SK-N-MC (cell line): Measurements from ENCODE around the gene WBP1.

Source experiments
- EZH2 ChIP-seq: fragments of 200-600 bp; sonication (generic); IDR thresholded peaks from one replicate; pipeline ENCODE4 v1.6.1; 2017; ENCODE audit warnings: antibody characterized with exemption
- FOXP2 ChIP-seq: optimal IDR thresholded peaks from 2 replicates; pipeline ENCODE3; 2011; ENCODE audit warnings: mild to moderate bottlenecking, moderate library complexity; ENCODE audit not compliant: insufficient read depth; ENCODE audit errors: extremely low read length, control extremely low read depth
- POLR2AphosphoS5 ChIP-seq: IDR thresholded peaks from 2 replicates; pipeline ENCODE4 v1.6.1; 2012; ENCODE audit warnings: mild to moderate bottlenecking, low read depth, low read length, borderline replicate concordance

DNA sequence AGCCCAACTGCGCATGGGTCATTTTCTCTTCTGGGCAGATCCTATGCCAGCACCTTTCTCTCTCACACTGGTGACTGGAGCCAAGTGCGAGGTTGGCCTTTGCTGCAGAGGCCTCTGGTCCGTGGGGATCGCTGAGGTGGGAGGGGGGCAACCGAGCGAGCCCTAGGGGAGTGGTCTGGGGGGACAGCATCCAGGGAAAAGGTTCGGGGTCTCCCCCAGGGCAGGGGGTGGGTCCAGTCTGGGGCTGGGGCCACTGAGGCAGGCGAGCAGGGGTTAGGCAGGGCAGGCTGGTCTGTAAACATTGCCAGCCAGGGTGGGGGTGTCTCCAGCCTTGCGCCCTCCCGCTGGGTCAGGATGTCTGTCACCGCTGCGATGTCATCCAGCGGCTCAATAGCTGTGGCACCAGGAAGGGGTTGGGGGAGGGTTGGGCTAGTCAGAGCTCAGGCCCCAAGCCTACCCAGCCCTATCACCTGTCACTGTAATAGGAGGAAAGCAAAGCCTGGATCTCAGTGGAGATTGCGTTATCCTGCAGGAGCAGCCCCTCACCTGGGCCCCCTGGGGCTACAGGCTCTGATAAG is 32.0 kb upstream of the WBP1 start:
- TF ChIP-seq POLR2AphosphoS5 (no peak), EZH2 (no peak), FOXP2 (no peak)
